ENCODE results near the gene LETM1.
"Not testable (repeated sequence)": the region's sequence is repeated elsewhere in the genome, so short reads cannot be mapped to it uniquely, and the experiment has no call there.

The LETM1 gene

GRCh38 chr4:1851575-1852410 is 4.2 kb downstream of the LETM1 start:
- no peak for DNase-seq (ENCODE audit: low read depth in 2 of 2)

DNA sequence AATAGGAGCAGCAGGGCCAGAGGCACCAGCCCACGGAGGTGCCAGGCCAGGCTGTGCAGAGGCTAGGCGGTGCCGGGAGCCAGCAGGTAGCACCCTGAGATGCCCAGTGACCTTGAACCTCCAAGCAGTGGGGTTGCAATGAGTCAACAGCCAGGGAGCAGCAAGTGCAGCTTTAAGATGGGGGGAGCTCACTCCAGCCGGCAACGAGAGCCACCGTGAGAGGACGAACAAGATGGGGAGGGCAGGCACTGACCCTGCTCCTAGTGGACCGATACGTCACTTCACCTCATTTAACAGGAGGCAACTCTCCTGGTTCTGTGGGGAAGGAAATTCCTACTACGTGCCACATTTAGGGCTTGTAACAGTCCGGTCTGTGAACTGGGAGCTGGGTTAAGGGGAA is 4.8 kb downstream of the LETM1 start:
- no peak for DNase-seq (ENCODE audit: low read depth in 2 of 2)

- DNase-seq (ENCODE audit: low read depth in 2 of 2) = no peak
Observed at GRCh38 chr4:1850276-1850675, 5.7 kb downstream of the LETM1 start.

DNA sequence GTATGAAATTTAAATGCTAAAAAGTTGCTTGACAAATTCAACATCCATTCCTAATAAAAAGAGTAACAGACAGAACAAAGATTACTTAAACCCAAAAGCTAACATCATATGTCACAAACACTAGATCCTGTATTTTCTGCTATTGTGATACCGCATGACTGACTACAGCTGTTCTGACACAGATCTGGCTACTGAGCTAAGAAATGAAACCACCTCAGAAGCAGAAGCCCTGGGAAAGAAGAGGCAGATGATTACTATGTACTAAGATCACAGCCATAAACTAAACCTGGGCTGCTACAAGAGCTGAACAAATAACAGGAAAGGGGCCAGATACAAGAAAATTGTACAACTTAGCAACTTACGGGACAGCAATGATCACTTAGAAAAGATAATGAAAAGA is 9.4 kb downstream of the LETM1 start:
- no peak for DNase-seq (ENCODE audit: low read depth in 2 of 2)

DNA sequence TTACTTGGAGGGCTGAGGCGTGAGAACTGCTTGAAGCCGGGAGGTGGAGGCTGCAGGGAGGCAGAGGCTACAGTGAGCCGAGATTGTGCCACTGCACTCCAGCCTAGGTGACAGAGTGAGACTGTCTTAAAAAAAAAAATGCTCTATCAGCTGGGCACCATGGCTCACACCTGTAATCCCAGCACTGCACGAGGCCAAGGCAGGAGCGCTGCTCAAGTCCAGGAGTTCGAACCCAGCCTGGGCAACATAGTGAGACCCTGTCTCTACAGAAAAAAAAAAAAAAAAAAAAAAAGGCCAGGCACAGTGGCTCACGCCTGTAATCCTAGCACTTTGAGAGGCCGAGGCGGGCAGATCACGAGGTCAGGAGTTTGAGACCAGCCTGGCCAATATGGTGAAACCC is 11.3 kb downstream of the LETM1 start:
- not testable (repeated sequence) for DNase-seq (ENCODE audit: low read depth in 2 of 2)

DNA sequence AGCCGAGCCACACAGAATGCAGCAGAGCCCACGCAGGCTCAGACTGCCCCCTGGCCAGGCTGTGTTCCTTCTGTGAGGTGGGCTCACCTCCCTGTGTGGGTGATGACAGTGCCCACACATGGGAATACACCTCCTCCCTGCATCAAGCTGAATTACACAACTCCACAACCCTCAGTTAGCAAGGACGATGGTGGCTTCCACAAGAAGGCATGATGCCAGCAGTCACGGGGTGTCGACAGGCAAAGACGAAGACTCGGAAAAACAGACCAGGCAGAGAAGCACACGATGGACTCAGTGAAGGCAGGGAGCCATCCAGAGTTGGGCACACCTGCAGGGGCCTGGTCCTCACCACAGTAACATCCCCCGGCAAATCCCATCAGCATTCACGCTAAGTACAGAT is 12.1 kb downstream of the LETM1 start:
- no peak for DNase-seq (ENCODE audit: low read depth in 2 of 2)

DNA sequence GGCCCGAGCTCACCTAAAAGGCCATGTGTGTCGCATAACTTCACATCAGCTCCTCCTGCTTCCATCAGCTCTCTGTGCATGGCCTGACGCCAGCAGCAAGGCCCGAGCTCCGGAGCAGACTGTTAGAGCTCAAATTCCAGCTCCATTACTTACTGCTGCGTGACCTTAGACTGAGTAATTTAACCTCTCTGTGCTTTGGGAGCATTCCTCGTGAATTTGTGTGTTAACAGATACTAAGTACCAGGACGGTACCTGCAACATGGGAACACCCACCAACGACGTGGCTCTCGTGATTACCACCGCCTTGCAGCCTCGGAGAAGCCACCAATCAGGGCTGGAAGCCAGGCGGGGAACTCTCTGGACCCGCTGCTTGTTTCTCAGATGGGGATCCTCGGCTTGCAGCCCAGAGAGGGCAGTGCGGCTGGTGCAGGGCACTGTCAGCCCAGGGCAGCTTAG is 12.9 kb downstream of the LETM1 start:
- DNase-seq (ENCODE audit: low read depth in 2 of 2) = no peak

DNA sequence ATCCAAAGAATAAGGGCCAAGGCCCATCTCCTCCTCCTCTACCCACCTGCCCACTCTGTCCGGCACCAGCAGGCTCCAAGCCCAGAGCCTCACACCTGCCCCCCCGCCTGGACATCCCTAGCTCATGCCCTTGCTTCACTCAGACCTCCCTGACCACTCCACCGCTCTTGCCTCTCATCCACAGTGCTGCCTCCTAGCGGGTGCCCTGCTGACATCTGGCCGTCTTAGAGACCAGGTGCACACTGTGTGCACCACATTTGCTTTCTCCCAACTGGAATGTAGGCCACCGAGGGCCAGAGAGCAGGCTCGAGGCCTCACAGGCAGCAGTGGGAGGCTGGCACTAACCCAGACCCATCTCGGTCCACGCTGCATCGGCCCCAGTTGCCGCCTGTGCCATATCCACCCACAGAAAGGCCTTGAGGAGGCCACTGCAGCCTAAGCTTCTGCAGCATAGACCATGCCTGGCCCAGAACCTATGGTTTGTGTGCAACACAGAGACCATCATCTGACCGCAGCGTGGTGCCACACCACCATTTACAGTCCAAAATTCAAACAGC is 13.5 kb downstream of the LETM1 start:
- no peak for DNase-seq (ENCODE audit: low read depth in 2 of 2)

- DNase-seq (ENCODE audit: low read depth in 2 of 2) = no peak
Observed at GRCh38 chr4:1841887-1842210, 14.1 kb downstream of the LETM1 start.

GRCh38 chr4:1841201-1841886 is 14.6 kb downstream of the LETM1 start:
- DNase-seq (ENCODE audit: low read depth in 2 of 2) = no peak

GRCh38 chr4:1839282-1839681 is 16.7 kb downstream of the LETM1 start:
- no peak for DNase-seq (ENCODE audit: low read depth in 2 of 2)

DNA sequence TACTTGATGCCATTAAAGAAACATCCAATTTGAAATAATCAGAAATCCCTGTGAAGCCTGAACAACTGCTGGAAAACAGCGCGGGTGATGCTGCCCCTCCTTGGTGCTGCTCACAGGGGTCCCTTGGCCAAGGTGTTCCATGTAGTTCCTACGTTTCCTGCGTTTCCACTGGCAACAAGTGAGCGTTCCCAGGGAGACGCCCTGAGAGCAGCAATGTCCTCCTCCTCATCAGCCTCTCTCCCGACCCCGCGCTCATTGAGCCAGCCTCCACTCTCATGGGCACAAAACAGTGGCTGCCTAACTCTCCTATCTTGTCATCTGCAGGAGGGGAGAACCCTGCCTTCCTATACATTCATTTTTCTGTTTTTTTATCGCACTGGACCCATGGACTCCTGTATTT is 18.9 kb downstream of the LETM1 start:
- DNase-seq (ENCODE audit: low read depth in 2 of 2) = no peak

- DNase-seq (ENCODE audit: low read depth in 2 of 2) = no peak
Observed at GRCh38 chr4:1836650-1837049, 19.3 kb downstream of the LETM1 start.

DNA sequence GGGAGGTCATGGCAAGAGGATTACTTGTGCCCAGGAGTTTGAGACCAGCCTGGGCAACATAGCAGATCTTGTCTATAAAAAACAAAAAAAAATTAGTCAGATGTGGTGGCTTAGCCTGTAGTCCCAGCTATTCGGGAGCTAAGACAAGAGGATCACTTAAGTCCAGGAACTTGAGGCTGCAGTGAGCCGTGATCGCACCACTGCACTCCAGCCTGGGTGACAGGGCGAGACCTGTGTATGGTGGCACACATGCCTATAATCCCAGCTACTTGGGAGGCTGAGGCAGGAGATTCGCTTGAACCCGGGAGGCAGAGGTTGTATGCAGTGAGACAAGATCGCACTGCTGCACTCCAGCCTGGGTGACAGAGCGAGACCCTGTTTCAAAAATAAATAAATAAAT is 20.1 kb downstream of the LETM1 start:
- DNase-seq (ENCODE audit: low read depth in 2 of 2) = not testable (repeated sequence)

DNA sequence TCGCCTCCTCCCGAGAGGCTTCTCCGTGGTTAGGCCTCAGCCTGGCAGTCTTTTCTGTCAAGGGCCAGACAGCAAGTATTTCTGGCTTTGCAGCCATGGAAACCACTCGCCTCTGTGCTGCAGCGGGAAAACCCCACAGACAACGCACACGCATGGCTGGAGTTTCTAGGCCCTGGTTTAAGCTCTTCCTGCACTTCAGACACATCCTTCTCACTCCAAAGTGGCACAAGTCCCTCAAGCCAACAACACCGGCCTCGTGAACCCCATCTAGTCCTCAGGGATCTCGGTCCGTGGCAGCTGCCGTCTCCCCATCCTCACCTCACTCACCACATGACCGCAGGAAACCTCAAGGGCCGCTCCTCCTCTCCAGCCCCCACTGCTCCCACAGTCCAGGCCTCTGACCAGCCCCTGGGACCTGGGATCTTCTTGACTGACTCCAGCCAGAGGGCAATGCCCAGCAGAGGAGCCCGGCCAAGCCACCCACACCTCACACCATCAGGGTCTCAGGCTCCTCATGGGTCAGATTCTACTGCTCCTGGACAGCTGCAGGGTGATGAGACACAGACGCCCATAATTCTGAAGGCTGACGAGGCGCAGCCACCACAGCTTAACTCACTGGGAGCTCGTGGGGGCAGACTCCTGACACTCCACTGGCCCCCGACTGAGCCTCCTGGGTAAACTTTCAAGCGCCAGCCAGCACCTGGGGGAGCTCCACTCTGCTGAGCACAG is 21.7 kb downstream of the LETM1 start:
- DNase-seq (ENCODE audit: low read depth in 2 of 2) = no peak

- no peak for DNase-seq (ENCODE audit: low read depth in 2 of 2)
Observed at GRCh38 chr4:1833307-1834046, 22.5 kb downstream of the LETM1 start.

- DNase-seq (ENCODE audit: low read depth in 2 of 2) = no peak
Observed at GRCh38 chr4:1832690-1833089, 23.3 kb downstream of the LETM1 start.

GRCh38 chr4:1831331-1831730 is 24.6 kb downstream of the LETM1 start:
- DNase-seq (ENCODE audit: low read depth in 2 of 2) = no peak

- DNase-seq (ENCODE audit: low read depth in 2 of 2) = no peak
Observed at GRCh38 chr4:1830642-1831228, 25.2 kb downstream of the LETM1 start.

DNA sequence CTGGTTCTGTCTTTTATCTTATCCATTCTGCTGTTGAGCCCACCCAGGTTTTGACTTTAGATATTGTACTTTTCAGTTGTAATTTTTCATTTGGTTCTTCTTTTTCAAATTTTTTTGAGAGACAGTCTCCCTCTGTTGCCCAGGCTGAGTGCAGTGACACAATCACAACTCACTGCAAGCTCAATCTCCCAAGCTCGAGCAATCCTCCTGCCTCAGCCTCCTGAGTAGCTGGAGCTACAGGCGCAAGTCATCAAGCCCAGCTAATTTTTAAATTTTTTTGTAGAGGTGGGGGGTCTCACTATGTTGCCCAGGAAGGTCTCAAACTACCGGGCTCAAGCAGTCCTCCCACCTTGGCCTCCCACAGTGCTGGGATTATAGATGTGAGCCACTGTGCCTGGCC is 25.7 kb downstream of the LETM1 start:
- no peak for DNase-seq (ENCODE audit: low read depth in 2 of 2)
